ENCODE results near the gene VEZT.

- TF ChIP-seq SUZ12 (IDR thresholded peaks at IDR 0.05), result no peak
- TF ChIP-seq SP1 (IDR thresholded peaks at IDR 0.05), result no peak
- TF ChIP-seq PKNOX1 (IDR thresholded peaks at IDR 0.05), result no peak
- no peak for TF ChIP-seq FOXM1 (IDR thresholded peaks at IDR 0.05; ENCODE audit: borderline replicate concordance)
- TF ChIP-seq CTBP1 (IDR thresholded peaks at IDR 0.05; ENCODE audit: borderline replicate concordance), result no peak
- TF ChIP-seq FOXA1 (IDR thresholded peaks at IDR 0.05), result no peak
- no peak for TF ChIP-seq BHLHE40 (IDR thresholded peaks at IDR 0.05; ENCODE audit: borderline replicate concordance)
These were observed 59.5 kb downstream of the VEZT start for GRCh38 chr12:95277139-95277538.
